IMR-90 (cell line): ENCODE measurements around the gene MAP2K6. TPM values are rescaled to one million over a fixed set of nuclear protein-coding genes. Genes with fewer than 3 reads are reported as not detected.

Experiments
- ATAC-seq: fragments of 200-7000 bp; cut with Tn5 transposase; 2 replicates; pipeline ENCODE4 v1.9.1; 2020; ENCODE audit warnings: low read depth, mild to moderate bottlenecking, moderate library complexity
- BruUV-seq: library from RNA; stranded (reverse); fragments of 400-500 nt; replicated peaks from 2 replicates; lab custom pipeline; 2021; lab: Mats Ljungman, UMichigan
- CTCF ChIA-PET: fragments of 300-600 bp; formaldehyde crosslinking; extraction: SDS; loops from one replicate; lab custom pipeline; 2021; ENCODE audit warnings: antibody characterized with exemption; lab: Yijun Ruan, JAX
- POLR2A ChIA-PET: fragments of 300-600 bp; sonication (Branson Sonifier 250); formaldehyde crosslinking; loops from one replicate; lab custom pipeline; 2022; ENCODE audit warnings: antibody characterized with exemption; ENCODE audit not compliant: unreplicated experiment; lab: Charles Lee
- DNase-seq: peaks from one replicate; pipeline ENCODE4 v3.0.0; 2013
- H2AFZ ChIP-seq: replicated peaks from 2 replicates; pipeline ENCODE3; 2013; ENCODE audit warnings: low read length, mild to moderate bottlenecking; ENCODE audit not compliant: poor library complexity
- H2AK5ac ChIP-seq: 2 replicates; pipeline ENCODE4 v1.6.1; 2013; ENCODE audit warnings: low read depth, low read length, inconsistent platforms
- H2AK9ac ChIP-seq: replicated peaks from 2 replicates; pipeline ENCODE3; 2013; ENCODE audit warnings: mild to moderate bottlenecking, low read depth, low read length, moderate library complexity; ENCODE audit not compliant: poor library complexity
- H2BK120ac ChIP-seq: 2 replicates; pipeline ENCODE4 v1.6.1; 2013; ENCODE audit warnings: low read depth, low read length, inconsistent platforms
- H2BK15ac ChIP-seq: 3 replicates; pipeline ENCODE4 v1.6.1; 2013; ENCODE audit warnings: low read depth, low read length, inconsistent platforms
- H2BK20ac ChIP-seq: 2 replicates; pipeline ENCODE4 v1.6.1; 2013; ENCODE audit warnings: low read depth, mild to moderate bottlenecking, inconsistent platforms, low read length, moderate library complexity
- H2BK5ac ChIP-seq: 2 replicates; pipeline ENCODE4 v1.6.1; 2013; ENCODE audit warnings: mild to moderate bottlenecking, low read depth, low read length, inconsistent platforms; ENCODE audit not compliant: poor library complexity, severe bottlenecking
- H3K14ac ChIP-seq: replicated peaks from 2 replicates; pipeline ENCODE4 v1.6.1; 2013; ENCODE audit warnings: low read depth, low read length, inconsistent platforms
- H3K18ac ChIP-seq: 2 replicates; pipeline ENCODE4 v1.6.1; 2013; ENCODE audit warnings: low read depth, low read length, control low read depth
- H3K23ac ChIP-seq: 2 replicates; pipeline ENCODE4 v1.6.1; 2013; ENCODE audit warnings: low read depth, low read length, inconsistent platforms
- H3K27ac ChIP-seq: 2 replicates; pipeline ENCODE4 v1.5.1; 2013; ENCODE audit warnings: mild to moderate bottlenecking, control low read depth, low read length; ENCODE audit not compliant: insufficient read depth
- H3K27me3 ChIP-seq: 2 replicates; pipeline ENCODE4 v1.6.1; 2013; ENCODE audit warnings: low read length; ENCODE audit not compliant: control insufficient read depth, insufficient read depth
- H3K36me3 ChIP-seq: 2 replicates; pipeline ENCODE4 v1.6.1; 2013; ENCODE audit warnings: low read length, mixed read lengths; ENCODE audit not compliant: control insufficient read depth, insufficient read depth
- H3K4ac ChIP-seq: 2 replicates; pipeline ENCODE4 v1.6.1; 2013; ENCODE audit warnings: low read depth, low read length, inconsistent platforms
- H3K4me1 ChIP-seq: 2 replicates; pipeline ENCODE4 v1.6.1; 2013; ENCODE audit warnings: low read length, mixed read lengths; ENCODE audit not compliant: control insufficient read depth, insufficient read depth
- H3K4me2 ChIP-seq: 2 replicates; pipeline ENCODE4 v1.6.1; 2013; ENCODE audit warnings: low read depth, mild to moderate bottlenecking, control low read depth, low read length, moderate library complexity
- H3K4me3 ChIP-seq: 2 replicates; pipeline ENCODE4 v1.5.1; 2013; ENCODE audit warnings: low read depth, mild to moderate bottlenecking, control low read depth, low read length, moderate library complexity; ENCODE audit not compliant: insufficient read depth
- H3K56ac ChIP-seq: 2 replicates; pipeline ENCODE4 v1.6.1; 2013; ENCODE audit warnings: low read length, inconsistent platforms; ENCODE audit not compliant: insufficient read depth; ENCODE audit errors: extremely low read depth
- H3K79me1 ChIP-seq, 2 experiments: 2 replicates each; pipeline ENCODE4 v1.6.1; 2013; ENCODE audit warnings: low read length in 2 of 2, inconsistent platforms in 1 of 2, low read depth in 1 of 2
- H3K9ac ChIP-seq: 2 replicates; pipeline ENCODE4 v1.6.1; 2013; ENCODE audit warnings: low read depth, low read length, control low read depth
- H3K9me1 ChIP-seq: 2 replicates; pipeline ENCODE4 v1.6.1; 2013; ENCODE audit warnings: low read length, inconsistent platforms; ENCODE audit not compliant: insufficient read depth
- H3K9me3 ChIP-seq: 2 replicates; pipeline ENCODE4 v1.6.1; 2013; ENCODE audit warnings: low read length; ENCODE audit not compliant: control insufficient read depth, insufficient read depth
- H4K20me1 ChIP-seq: 2 replicates; pipeline ENCODE4 v1.6.1; 2013; ENCODE audit warnings: low read length, inconsistent platforms; ENCODE audit not compliant: insufficient read depth
- H4K5ac ChIP-seq: 2 replicates; pipeline ENCODE4 v1.6.1; 2013; ENCODE audit warnings: mild to moderate bottlenecking, low read depth, low read length, control low read depth
- H4K8ac ChIP-seq, 2 experiments: 2 replicates each; pipeline ENCODE4 v1.6.1; 2013; ENCODE audit warnings: low read depth in 2 of 2, low read length in 2 of 2, control low read depth in 1 of 2, inconsistent platforms in 1 of 2
- H4K91ac ChIP-seq: 2 replicates; pipeline ENCODE4 v1.6.1; 2013; ENCODE audit warnings: low read depth, low read length, inconsistent platforms; ENCODE audit not compliant: insufficient read depth
- BHLHE40 ChIP-seq: fragments of 150-350 bp; IDR thresholded peaks from 2 replicates; pipeline ENCODE4 v1.6.1; 2016; ENCODE audit warnings: mild to moderate bottlenecking, low read depth, low read length
- CEBPB ChIP-seq: IDR thresholded peaks from 2 replicates; pipeline ENCODE4 v1.6.1; 2012; ENCODE audit warnings: low read depth, low read length, improper control_type of control experiment
- FOS ChIP-seq: fragments of 150-350 bp; IDR thresholded peaks from 2 replicates; pipeline ENCODE4 v1.6.1; 2016; ENCODE audit warnings: low read depth, low read length
- MAFK ChIP-seq: IDR thresholded peaks from 2 replicates; pipeline ENCODE4 v1.6.1; 2012; ENCODE audit warnings: low read depth, low read length, improper control_type of control experiment
- RAD21 ChIP-seq: IDR thresholded peaks from 2 replicates; pipeline ENCODE4 v1.6.1; 2012; ENCODE audit warnings: low read length, improper control_type of control experiment
- WGBS, 2 experiments: methylation state at CpG; one replicate each; pipeline versions ENCODE4 v1.1.5 to v1.1.7; 2013; ENCODE audit warnings: missing lambda C conversion rate in 2 of 2; ENCODE audit not compliant: insufficient read length in 1 of 2; ENCODE audit errors: extremely low coverage in 2 of 2; 5-methylcytosine and 5-hydroxymethylcytosine counted together
- dilution Hi-C: fragments of 300-500 bp; cut with HindIII; formaldehyde crosslinking; loops from one replicate; pipeline ENCODE4 v1.14.3; 2018; ENCODE audit warnings: low sequenced_read_pairs; ENCODE audit not compliant: unreplicated experiment
- in situ Hi-C: fragments of 300-500 bp; cut with MboI; formaldehyde crosslinking; loops from 3 replicates; pipeline ENCODE4 v1.14.3; 2019; ENCODE audit warnings: low sequenced_read_pairs, inconsistent platforms, mixed read lengths
- intact Hi-C: fragments of 100-400 bp; cut with micrococcal nuclease; formaldehyde crosslinking; loops from 2 replicates; pipeline ENCODE4 v1.10.0; 2022
- polyA plus RNA-seq, 3 experiments: library from polyadenylated mRNA; depleted of rRNA; stranded (reverse); fragments of >200 nt; gene quantifications; 2 replicates each; pipeline ENCODE4 v1.2.3, GENCODE V29; 2012; ENCODE audit warnings: low replicate concordance in 1 of 3
- total RNA-seq: library from RNA; depleted of rRNA; stranded (reverse); fragments of >200 nt; gene quantifications from 2 replicates; pipeline ENCODE4 v1.2.3, GENCODE V29; 2012

Gene MAP2K6
- total and polyA plus RNA-seq, 2 of the 4 experiments (the other 2 are of a cell fraction), result 2.4 to 5.7 TPM

- Histone ChIP-seq H3K23ac (no peak overlapping the region), H4K8ac (no peak overlapping the region), H3K14ac (no peak overlapping the region), H3K79me1 (no peaks in the 10 kb centered on the region), H3K9me1 (no peaks in the 10 kb centered on the region), H3K27me3 (no peaks in the 10 kb centered on the region), H3K56ac (no peak overlapping the region), H3K4ac (no peak overlapping the region), H2AK5ac (no peak overlapping the region), H3K4me1 (no peaks in the 10 kb centered on the region), H4K5ac (no peak overlapping the region), H2AK9ac (no peak overlapping the region), H2BK20ac (no peak overlapping the region), H2BK120ac (0 out of 2 replicates have a peak overlapping the region, but pooled peaks have one; percentile 20), H3K36me3 (no peaks in the 10 kb centered on the region), H3K4me3 (no peak overlapping the region), H4K91ac (no peak overlapping the region), H3K27ac (no peak overlapping the region), H2BK5ac (no peak overlapping the region), H3K4me2 (no peak overlapping the region), H4K20me1 (no peaks in the 10 kb centered on the region), H3K9me3 (no peaks in the 10 kb centered on the region), H2BK15ac (no peak overlapping the region), H3K18ac (no peak overlapping the region), H2AFZ (peak overlapping the region; percentile 16), H3K9ac (no peak overlapping the region)
- TF ChIP-seq MAFK, result no peak
- TF ChIP-seq CEBPB, result 0 out of 2 replicates have a peak, but pooled peaks have one; percentile 1
- TF ChIP-seq FOS, result 0 out of 2 replicates have a peak, but pooled peaks have one; percentile 35
- TF ChIP-seq RAD21, result no peak
- TF ChIP-seq BHLHE40, result no peak
- POLR2A ChIA-PET, result no interaction called here
- ATAC-seq (peak; percentile 100), DNase-seq (peak; percentile 88)
- dilution Hi-C loops (no loop called here), in situ Hi-C loops (loop anchor here (25.0 kb wide), 1 partner anchor 705 kb away; no protein-coding TSS in a partner anchor), intact Hi-C loops (no loop called here)
- BruUV-seq, result no TSS peak
- WGBS, 2 experiments, result 11% methylated on average over 1 of the region's 3 CpGs; no CpG with 5 or more reads in 1 of the 2 experiments
- CTCF ChIA-PET, result no interaction called here
Measured at GRCh38 chr17:69492410-69493071, 78.0 kb downstream of the MAP2K6 start.
